GM23248 (cell line): ENCODE results near the gene EBF4.

ENCODE experiments used
- EZH2 ChIP-seq: fragments of 200-600 bp; sonication (generic); IDR thresholded peaks from 2 replicates; pipeline ENCODE4 v1.6.1; 2018; ENCODE audit warnings: antibody characterized with exemption, mild to moderate bottlenecking; ENCODE audit not compliant: insufficient read depth, poor library complexity, severe bottlenecking
- EZH2phosphoT487 ChIP-seq: fragments of 200-600 bp; sonication (generic); IDR thresholded peaks from 2 replicates; pipeline ENCODE4 v1.6.1; 2018; ENCODE audit warnings: antibody characterized with exemption, moderate library complexity, mild to moderate bottlenecking, low read depth; ENCODE audit not compliant: insufficient read depth

DNA sequence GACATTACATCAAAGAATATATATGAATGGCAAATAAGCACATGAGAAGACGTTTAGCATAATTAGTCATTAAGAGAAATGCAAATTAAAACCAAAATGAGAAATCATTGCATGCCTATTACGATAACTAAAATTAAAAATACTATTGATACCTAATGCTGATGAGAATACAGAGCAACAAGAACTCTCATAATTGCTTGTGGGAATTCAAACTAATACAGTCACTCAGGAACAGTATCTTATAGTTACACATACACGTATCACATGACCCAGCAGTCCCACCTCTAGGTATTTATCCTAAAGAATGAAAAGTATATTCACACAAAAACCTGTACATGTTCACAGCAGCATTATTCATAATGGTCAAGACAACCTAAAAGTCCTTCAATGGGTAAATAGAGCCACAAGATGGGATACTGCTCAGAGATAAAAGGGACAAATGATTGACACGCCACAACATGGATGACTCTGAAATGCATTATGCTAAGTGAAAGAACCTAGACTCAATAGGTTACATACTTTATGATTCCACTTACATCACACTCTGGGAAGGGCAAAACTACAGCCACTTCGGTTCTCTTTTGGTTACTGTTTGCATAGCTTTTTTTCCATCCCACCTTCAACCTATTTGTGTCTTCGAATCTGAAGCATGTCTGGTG is 91.5 kb downstream of the EBF4 start:
- TF ChIP-seq EZH2 (no peak), EZH2phosphoT487 (no peak)
